Activated CD8-positive, alpha-beta memory T cell treated with anti-CD3 and anti-CD28 coated beads, Interleukin-2, amount 50 U/mL, for 48 hours (primary cell): Measurements from ENCODE around the gene USPL1.

Experiments used
- DNase-seq: peaks from one replicate; pipeline ENCODE4 v3.0.0-alpha.2; 2020

USPL1 gene

GRCh38 chr13:30698488-30699005 is 80.8 kb downstream of the USPL1 start:
- DNase-seq: no peak

DNA sequence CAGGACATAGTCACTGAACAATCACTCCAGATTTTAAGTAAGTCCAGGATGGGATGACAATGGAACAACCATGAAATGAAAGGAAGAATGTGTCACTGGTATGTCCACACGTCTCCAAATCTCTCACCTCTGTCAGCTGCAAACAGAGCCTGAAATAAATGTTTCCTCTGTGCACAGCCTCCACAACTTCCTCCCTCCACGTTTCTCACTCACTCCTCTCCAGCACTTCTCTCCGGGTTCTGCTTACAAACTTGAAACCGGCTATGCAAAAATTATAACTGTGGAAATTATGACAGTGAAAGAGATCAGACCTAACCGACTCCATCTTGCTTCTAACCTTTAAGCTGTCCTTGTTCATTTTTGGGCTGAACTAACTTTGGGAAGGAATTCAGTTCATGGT is 82.6 kb downstream of the USPL1 start:
- DNase-seq: no peak

GRCh38 chr13:30702006-30702405 is 84.3 kb downstream of the USPL1 start:
- no peak for DNase-seq

GRCh38 chr13:30704596-30704995 is 86.9 kb downstream of the USPL1 start:
- DNase-seq: no peak

- DNase-seq: no peak
Observed at GRCh38 chr13:30705680-30706079, 88.0 kb downstream of the USPL1 start.

DNA sequence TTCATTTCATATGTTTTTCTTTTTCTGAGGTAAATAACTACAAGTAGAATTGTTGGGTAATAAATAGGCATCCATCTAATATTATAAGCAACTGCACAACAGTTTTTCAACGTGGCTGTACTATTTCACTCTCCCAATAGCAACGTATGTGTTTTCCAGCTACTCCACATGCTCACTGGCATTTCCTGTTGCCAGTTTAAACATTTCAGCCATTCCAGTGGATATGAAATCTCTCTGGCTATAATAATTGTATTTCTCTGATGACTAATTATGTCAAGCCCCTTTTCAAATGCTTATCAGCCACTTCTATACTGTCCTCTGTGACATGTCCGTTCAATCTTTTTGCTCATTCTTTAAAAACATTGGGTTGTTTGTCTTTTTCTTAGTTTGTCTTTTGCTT is 90.8 kb downstream of the USPL1 start:
- no peak for DNase-seq
